ENCODE data around the gene NUDCD2. TPM values are rescaled to one million over a fixed set of nuclear protein-coding genes. Genes with fewer than 3 reads are reported as not detected.
A peak's percentile ranks its signal among the peaks of the same experiment; 100 is the strongest.
"Not testable (repeated sequence)": the region's sequence is repeated elsewhere in the genome, so short reads cannot be mapped to it uniquely, and the experiment has no call there.

NUDCD2 gene
- total RNA-seq, 4 donors from 2014 or later: 8.9 to 13.2 (median 9.4) TPM

GRCh38 chr5:163424836-163425235, 35.1 kb downstream of the NUDCD2 start:
- no peaks in the 10 kb centered on the region for H3K4me1 ChIP-seq
- H3K9me3 ChIP-seq: no peaks in the 10 kb centered on the region
- H3K27ac ChIP-seq: no peak overlapping the region
- no peak for TF ChIP-seq POLR2A (IDR thresholded peaks at IDR 0.05)
- TF ChIP-seq EP300 (IDR thresholded peaks at IDR 0.05): no peak
- TF ChIP-seq CTCF (IDR thresholded peaks at IDR 0.05): no peak
- no peak for TF ChIP-seq POLR2AphosphoS5 (IDR thresholded peaks at IDR 0.05)
- no peak overlapping the region for H3K4me3 ChIP-seq
- 73 to 90% methylated on average over 1 of the region's 1 CpG for whole genome bisulfite sequencing, 2 donors (ENCODE audit: low coverage in 1 of 2)
- no peaks in the 10 kb centered on the region for H3K27me3 ChIP-seq
- ATAC-seq: no peak
- no peaks in the 10 kb centered on the region for H3K36me3 ChIP-seq

- ATAC-seq, H3K4me1 ChIP-seq, H3K9me3 ChIP-seq, H3K4me3 ChIP-seq, H3K27ac ChIP-seq, H3K36me3 ChIP-seq: not testable (repeated sequence)
- H3K27me3 ChIP-seq: peaks cover 32% of the 10 kb centered on the region
- WGBS, 2 donors (ENCODE audit: low coverage in 1 of 2): 13 to 14% methylated on average over 13 to 15 of the region's 15 CpGs
Measured at GRCh38 chr5:163415673-163416072, 44.2 kb downstream of the NUDCD2 start.

- Histone ChIP-seq H3K36me3 (no peaks in the 10 kb centered on the region), H3K4me1 (peaks cover 0 to 9% (median 0%) of the 10 kb centered on the region in 3 donors), H3K27ac (no peak overlapping the region), H3K27me3 (peaks cover 21% of the 10 kb centered on the region), H3K4me3 (no peak overlapping the region), H3K9me3 (no peaks in the 10 kb centered on the region)
- TF ChIP-seq EP300 (IDR thresholded peaks at IDR 0.05): no peak
- ATAC-seq: no peak
- WGBS, 2 donors (ENCODE audit: low coverage in 1 of 2): 39 to 88% methylated on average over 2 of the region's 2 CpGs
Measured at GRCh38 chr5:163410505-163410904, 49.4 kb downstream of the NUDCD2 start.

GRCh38 chr5:163409384-163409783, 50.5 kb downstream of the NUDCD2 start:
- peaks cover 12% of the 10 kb centered on the region for H3K27me3 ChIP-seq
- H3K36me3 ChIP-seq: no peaks in the 10 kb centered on the region
- no peaks in the 10 kb centered on the region for H3K9me3 ChIP-seq
- 68 to 70% methylated on average over 6 of the region's 6 CpGs for WGBS, 2 donors (ENCODE audit: low coverage in 1 of 2)
- peaks cover 0 to 9% (median 0%) of the 10 kb centered on the region in 3 donors for H3K4me1 ChIP-seq
- H3K27ac ChIP-seq: no peak overlapping the region
- no peak for ATAC-seq
- H3K4me3 ChIP-seq: no peak overlapping the region
- TF ChIP-seq POLR2A (IDR thresholded peaks at IDR 0.05) (no peak), EP300 (IDR thresholded peaks at IDR 0.05) (no peak), CTCF (IDR thresholded peaks at IDR 0.05) (no peak), POLR2AphosphoS5 (IDR thresholded peaks at IDR 0.05) (no peak)

- peak; percentile 40 for TF ChIP-seq POLR2AphosphoS5 (IDR thresholded peaks at IDR 0.05)
- TF ChIP-seq POLR2A (IDR thresholded peaks at IDR 0.05): no peak
- peak; percentile 75 to 86 (median 81) for TF ChIP-seq CTCF (IDR thresholded peaks at IDR 0.05)
- no peak for TF ChIP-seq EP300 (IDR thresholded peaks at IDR 0.05)
- no peak overlapping the region for H3K27ac ChIP-seq
Measured at GRCh38 chr5:163408311-163408923, 51.5 kb downstream of the NUDCD2 start.

GRCh38 chr5:163407034-163407655, 52.8 kb downstream of the NUDCD2 start:
- no peak overlapping the region for H3K27ac ChIP-seq
- H3K4me1 ChIP-seq: peaks cover 0 to 9% (median 0%) of the 10 kb centered on the region in 3 donors
- TF ChIP-seq POLR2A (IDR thresholded peaks at IDR 0.05) (no peak), EP300 (IDR thresholded peaks at IDR 0.05) (no peak), CTCF (IDR thresholded peaks at IDR 0.05) (no peak), POLR2AphosphoS5 (IDR thresholded peaks at IDR 0.05) (no peak)
- H3K9me3 ChIP-seq: no peaks in the 10 kb centered on the region
- 22 to 53% methylated on average over 1 to 2 of the region's 2 CpGs for WGBS, 2 donors (ENCODE audit: low coverage in 1 of 2)
- no peak for ATAC-seq
- H3K4me3 ChIP-seq: no peak overlapping the region
- H3K36me3 ChIP-seq: no peaks in the 10 kb centered on the region
- H3K27me3 ChIP-seq: no peaks in the 10 kb centered on the region

More at GRCh38 chr5:163408311-163408923, 51.5 kb downstream of the NUDCD2 start:
- Histone ChIP-seq H3K4me1 (peaks cover 0 to 9% (median 0%) of the 10 kb centered on the region in 3 donors), H3K9me3 (no peaks in the 10 kb centered on the region), H3K27me3 (peaks cover 6% of the 10 kb centered on the region), H3K36me3 (no peaks in the 10 kb centered on the region), H3K4me3 (no peak overlapping the region)
- WGBS, 2 donors (ENCODE audit: low coverage in 1 of 2): 6 to 13% methylated on average over 8 to 9 of the region's 9 CpGs
- peak; percentile 77 for ATAC-seq
